HG02852 (cell line): Measurements from ENCODE around the gene UBL3.

Source experiments
- ATAC-seq: cut with Tn5 transposase; IDR thresholded peaks from one replicate; pipeline ENCODE4 v1.9.1; 2021; ENCODE audit warnings: mild to moderate bottlenecking, moderate library complexity; ENCODE audit not compliant: unreplicated experiment

Gene UBL3

GRCh38 chr13:29858231-29858630 is 7.8 kb upstream of the UBL3 start:
- no peak for ATAC-seq

- ATAC-seq = no peak
These were observed 6.7 kb upstream of the UBL3 start for GRCh38 chr13:29857085-29857484.

DNA sequence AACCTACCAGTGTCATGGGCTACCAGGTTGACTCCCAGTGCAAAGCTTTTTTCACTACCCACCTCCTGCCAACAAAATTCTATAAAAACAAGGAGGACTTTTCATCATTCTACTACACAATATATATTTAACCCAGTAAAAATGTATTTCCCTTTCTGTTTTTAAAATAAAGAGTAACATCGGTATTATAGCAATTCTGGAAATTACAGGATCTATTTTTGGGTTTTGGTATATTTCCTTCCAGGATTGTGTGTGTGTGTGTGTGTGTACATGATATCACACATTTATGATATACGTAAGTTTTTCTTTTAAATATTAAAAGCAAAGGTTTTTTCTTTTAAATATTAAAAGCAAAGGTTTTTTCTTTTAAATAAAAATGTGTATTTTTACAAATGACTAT is 6.0 kb upstream of the UBL3 start:
- no peak for ATAC-seq

GRCh38 chr13:29855784-29856183 is 5.4 kb upstream of the UBL3 start:
- ATAC-seq = no peak

DNA sequence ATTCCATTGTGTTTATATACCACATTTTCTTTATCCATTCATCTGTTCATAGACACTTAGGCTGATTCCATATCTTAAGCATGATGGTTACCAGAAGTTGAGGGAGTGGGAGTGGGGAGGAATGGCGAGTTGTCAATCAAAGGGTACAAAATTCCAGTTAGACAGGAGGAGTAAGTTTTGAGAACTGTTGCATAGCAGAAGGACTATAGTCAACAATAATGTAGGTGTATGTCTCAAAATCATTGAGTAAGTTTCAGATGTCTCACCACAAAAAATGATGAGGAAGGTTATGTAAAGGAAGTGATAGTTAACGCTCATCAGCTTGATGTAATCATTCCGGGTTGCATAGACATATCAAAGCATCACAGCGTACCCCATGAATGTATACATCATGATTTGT is 4.6 kb upstream of the UBL3 start:
- ATAC-seq = no peak

DNA sequence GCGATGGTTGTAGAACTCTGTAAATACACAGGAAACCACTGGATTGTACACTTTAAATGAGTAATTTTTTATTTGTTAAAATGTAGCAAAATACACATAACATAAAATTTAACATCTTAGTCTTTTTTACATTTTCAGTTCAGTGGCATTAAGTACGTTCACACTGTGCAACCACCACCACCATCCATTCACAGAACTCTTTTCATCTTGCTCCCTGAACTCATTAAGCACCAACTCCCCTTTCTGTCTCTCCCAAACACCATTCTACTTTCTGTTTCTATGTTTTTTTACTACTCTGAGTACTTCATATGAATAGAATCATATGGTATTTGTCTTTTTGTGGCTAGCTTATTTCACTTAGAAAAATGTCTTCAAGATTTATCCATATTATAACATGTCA is 2.7 kb upstream of the UBL3 start:
- no peak for ATAC-seq

DNA sequence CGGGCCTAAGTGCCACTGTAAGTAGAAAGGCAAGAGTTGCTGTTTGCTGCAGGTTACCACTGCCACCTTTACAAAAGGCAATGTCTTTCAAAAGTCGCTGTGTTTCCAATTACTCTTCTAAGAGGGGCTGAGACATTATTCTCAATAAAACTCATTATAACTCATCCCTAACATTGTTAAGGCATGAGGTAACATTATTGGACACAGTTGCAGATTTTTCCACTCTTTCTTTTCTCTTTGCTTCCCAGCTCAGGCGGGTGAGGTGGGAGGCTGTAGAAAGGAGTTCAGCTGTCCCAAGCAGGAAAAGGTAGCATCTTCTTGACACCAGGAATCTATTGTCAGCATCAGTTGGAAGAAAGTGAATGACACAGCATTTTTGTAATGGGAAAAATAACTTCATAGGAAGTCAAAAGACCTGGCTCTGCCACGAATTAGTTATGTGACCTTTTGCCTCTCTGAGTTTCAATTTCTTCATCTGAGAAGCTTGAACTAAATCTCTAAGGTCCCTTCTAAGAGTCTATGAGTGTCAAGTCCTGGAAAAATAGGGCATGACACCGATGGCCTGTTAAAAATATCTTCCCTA is 2.1 kb upstream of the UBL3 start:
- ATAC-seq = no peak

GRCh38 chr13:29849731-29850212 is 645 bp downstream of the UBL3 start:
- ATAC-seq = peak; percentile 33

DNA sequence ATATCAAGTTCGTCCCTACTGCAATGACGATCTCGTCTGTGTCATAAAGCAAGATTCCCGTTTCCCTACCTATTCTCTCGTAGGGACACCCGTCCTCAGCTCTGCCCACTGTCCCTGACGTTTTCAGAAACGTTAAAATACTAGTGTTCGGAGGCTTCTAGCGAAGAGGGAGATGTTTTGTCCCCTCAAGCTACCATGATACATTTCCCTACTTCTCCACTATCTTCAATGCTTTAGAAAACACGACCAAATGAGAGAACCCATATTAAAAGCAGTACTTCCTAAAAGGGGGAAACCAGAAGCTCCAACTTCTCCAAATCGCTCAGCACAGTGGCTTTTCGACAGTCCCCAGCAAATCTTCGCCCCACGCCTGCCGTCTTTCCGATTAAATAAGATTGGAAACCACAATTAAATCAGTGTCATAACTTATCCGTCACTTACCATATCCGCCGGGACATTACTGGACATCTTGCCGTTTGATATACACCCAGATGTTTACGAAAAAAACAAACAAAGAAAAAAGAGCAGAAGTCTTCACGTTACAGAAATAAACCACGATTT is 1.3 kb downstream of the UBL3 start:
- ATAC-seq = no peak

DNA sequence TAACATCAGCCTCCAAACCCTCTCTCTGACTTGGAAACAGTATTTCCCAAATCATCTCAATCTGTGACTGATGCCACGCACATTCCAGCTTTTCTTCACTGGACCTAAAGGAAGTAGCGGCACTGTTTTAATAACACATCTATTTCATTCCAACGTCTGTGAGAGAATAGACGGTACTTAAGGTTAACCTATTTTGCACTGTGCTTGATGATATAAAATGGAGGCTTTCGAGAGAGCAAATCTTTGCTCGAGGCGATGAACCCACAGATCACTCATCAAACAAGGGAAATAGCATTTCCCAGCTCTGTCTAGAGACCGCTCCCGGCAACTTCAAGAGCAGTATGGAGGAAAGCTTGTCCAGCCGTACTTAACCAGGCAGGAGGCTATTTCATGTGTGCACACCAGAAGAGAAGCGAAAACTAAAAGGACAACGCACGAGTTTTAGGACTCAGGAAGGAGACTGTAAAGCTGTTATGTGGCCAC is 2.9 kb downstream of the UBL3 start:
- ATAC-seq = no peak

GRCh38 chr13:29846475-29847256 is 3.8 kb downstream of the UBL3 start:
- no peak for ATAC-seq

DNA sequence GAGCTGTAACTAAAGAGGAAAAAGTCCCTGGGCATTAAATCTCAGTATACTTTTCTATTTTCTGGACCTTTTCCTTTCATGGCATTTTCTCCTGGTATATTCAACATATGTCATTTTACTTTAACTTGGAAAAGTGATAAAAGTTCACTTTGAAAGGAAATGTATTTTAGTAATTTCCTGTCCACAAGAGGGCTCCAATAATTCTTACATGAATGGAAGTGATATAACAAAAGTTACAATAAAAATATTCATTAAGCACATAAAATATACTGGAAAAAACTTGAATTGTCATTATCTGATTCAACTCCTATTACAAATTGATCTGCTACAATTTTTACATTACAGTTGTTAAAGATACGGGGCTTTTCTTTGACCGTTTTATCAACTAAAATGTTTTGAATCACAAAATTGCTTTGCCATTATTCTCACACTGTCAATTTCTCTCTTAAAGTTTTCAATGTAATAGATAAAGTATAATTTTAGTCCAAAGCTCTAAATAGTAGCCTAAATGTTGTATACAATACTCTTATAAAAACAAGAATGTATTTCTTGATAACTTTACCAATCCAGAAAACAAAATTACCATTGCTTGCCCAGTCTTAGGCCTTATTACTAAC is 4.9 kb downstream of the UBL3 start:
- ATAC-seq = no peak

DNA sequence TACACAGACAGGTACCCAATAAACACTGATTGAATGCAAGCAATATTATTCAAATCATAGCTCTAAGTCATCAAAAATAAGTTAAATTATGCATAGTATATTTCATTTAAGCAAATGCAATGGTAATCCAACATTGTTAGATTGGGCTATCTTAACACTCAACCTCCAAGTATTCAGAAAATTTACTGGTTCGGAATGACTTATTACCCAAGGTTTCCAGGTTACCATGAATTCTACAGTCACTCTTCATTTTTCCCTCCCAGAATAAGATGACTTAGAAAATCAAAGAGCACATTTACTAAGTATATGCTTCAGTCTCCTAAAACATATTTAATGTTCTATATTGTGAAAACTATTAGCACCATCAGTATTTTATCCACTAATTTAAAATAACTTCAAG is 6.0 kb downstream of the UBL3 start:
- no peak for ATAC-seq

DNA sequence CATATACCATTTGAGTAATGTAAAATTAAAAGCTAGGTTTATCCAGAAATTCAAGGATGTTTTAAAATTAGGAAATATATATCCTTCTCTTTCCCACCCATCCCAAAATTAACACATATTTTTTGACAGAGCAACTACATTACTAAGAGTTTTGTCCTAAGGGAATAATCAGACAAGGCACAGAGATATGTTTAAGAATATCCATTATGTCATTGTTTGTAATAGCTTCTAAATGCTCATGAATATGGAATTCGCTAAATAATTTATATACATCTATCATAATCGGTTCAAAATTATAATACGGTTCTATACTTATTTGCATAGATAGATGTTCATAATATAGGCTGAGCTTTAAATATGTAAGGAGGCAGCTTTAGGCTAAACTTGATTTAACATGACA is 9.8 kb downstream of the UBL3 start:
- ATAC-seq = no peak

- ATAC-seq = peak; percentile 55
These were observed 14.9 kb downstream of the UBL3 start for GRCh38 chr13:29835280-29836061.

DNA sequence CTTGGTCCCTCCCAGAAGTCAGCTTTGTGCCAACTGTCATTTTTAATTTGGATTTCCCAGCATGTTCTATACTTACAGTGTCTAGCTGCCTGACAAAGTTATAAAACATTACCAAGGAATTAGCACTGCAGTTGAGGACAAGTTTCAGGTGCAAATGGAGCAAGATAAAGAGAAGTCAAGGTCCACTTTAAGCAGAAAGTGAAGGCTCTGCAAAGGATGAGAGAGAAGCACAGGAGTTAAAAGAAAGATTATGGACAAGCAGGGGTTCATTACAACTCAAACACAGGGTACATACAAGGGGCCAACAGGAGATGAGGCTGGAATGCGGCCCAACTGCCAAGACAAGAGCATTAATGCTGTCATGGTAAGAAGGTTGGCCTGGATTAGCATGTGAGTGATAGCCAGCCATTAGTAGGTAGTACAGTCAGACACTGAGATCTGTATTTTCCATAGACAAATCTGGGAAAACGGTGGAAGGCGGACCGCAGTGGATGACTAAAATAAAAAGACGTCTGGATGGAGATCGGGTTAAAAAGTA is 17.6 kb downstream of the UBL3 start:
- ATAC-seq = no peak

GRCh38 chr13:29830000-29830399 is 20.4 kb downstream of the UBL3 start:
- ATAC-seq = no peak

GRCh38 chr13:29819143-29819542 is 31.3 kb downstream of the UBL3 start:
- no peak for ATAC-seq

DNA sequence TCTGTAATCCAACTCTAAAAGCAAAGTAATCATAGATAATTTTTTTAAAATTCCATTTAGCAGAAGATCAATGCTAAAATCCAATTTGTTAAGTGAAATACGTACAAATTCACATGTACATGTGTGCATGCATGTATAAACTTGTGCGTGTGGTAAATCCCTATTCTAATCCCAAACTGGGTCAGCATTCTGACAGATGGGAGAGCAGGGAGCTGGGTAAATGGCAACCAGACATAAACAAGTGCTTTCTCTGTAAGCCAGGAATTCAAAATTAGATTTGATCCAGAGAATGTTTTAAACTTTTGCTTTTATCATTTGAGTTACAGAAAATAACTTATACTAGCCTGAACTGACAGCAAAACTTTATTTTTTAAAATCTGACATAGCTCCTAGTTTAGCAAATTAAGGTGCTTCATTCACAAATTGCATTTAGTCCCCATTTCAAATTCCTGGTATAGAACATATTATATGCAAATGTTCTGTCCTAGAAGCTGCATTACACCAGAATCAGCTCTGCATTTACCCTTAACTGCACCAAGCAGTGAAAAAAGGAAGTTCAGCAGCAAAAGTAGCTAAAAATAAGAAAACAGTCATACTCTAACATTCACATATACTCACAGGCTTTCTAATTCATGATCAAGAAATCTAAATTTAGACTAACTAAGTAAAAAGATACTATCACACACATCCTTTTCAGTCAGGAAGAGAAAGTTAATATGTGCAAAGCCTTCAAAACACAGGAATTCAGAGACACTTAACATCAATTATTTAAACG is 32.6 kb downstream of the UBL3 start:
- peak; percentile 95 for ATAC-seq

DNA sequence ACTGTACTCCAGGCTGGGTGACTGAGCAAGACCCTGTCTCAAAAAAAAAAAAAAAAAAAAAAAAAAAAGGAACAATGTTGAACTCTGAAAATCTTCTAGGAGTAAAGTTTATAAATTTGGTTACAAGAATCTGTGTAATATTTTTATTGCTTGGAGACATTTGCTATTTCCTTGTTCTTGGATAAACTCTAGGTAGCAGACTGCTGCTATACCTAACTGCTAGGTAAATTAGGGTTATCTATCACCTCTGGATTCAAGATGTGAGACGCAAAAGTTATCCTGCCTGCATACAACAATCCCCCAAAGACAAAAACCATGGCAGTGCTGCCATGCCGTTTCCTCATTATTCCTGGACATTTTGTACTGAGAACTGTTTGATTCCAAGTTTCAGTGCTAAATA is 33.7 kb downstream of the UBL3 start:
- no peak for ATAC-seq
